ENCODE measurements around the gene ARHGEF26. TPM values are rescaled to one million over a fixed set of nuclear protein-coding genes. Genes with fewer than 3 reads are reported as not detected.
A peak's percentile ranks its signal among the peaks of the same experiment; 100 is the strongest.

The ARHGEF26 gene
- total RNA-seq, 8 experiments from 2014 or later = 1.5 to 56.3 (median 7.8) TPM

GRCh38 chr3:154194877-154195276 is 73.7 kb downstream of the ARHGEF26 start:
- Histone ChIP-seq H3K4me1 (replicated peaks in 1 of 2) (no peaks in the 10 kb centered on the region), H3K4me3 (no peak overlapping the region), H3K27ac (no peak overlapping the region)
- ATAC-seq (replicated peaks in 6 of 8) = peak in 1 of 8 experiments; percentile 98
- in situ Hi-C loops (cut with MboI; ENCODE audit: low pct_unique_long_range_greater_than_20kb in 2 of 9, low sequenced_read_pairs in 9 of 9, unreplicated experiment in 9 of 9) = no loop called here
- 52 to 100% (median 92%) methylated on average over 1 to 3 of the region's 3 CpGs; no CpG with 5 or more reads in 1 of the 10 experiments for WGBS, 10 experiments

- in situ Hi-C loops (cut with MboI; ENCODE audit: low pct_unique_long_range_greater_than_20kb in 2 of 9, low sequenced_read_pairs in 9 of 9, unreplicated experiment in 9 of 9) = no loop called here
- ATAC-seq (replicated peaks in 6 of 8) = peak in 1 of 8 experiments; percentile 20
- Histone ChIP-seq H3K4me1 (replicated peaks in 1 of 2) (no peaks in the 10 kb centered on the region), H3K27ac (no peak overlapping the region), H3K4me3 (no peak overlapping the region)
- WGBS, 10 experiments = 50 to 100% (median 79%) methylated on average over 1 to 6 of the region's 6 CpGs
These were observed 74.6 kb downstream of the ARHGEF26 start for GRCh38 chr3:154195620-154196356.

GRCh38 chr3:154197751-154198150 is 76.6 kb downstream of the ARHGEF26 start:
- Histone ChIP-seq H3K4me3 (no peak overlapping the region), H3K27ac (no peak overlapping the region), H3K4me1 (replicated peaks in 1 of 2) (no peaks in the 10 kb centered on the region)
- in situ Hi-C loops (cut with MboI; ENCODE audit: low pct_unique_long_range_greater_than_20kb in 2 of 9, low sequenced_read_pairs in 9 of 9, unreplicated experiment in 9 of 9) = no loop called here
- peak in 2 of 8 experiments; percentile 50 to 62 for ATAC-seq (replicated peaks in 6 of 8)
- WGBS, 10 experiments = 12 to 96% (median 85%) methylated on average over 2 to 4 of the region's 4 CpGs; no CpG with 5 or more reads in 2 of the 10 experiments

- no peak for ATAC-seq (replicated peaks in 6 of 8)
- in situ Hi-C loops (cut with MboI; ENCODE audit: low pct_unique_long_range_greater_than_20kb in 2 of 9, low sequenced_read_pairs in 9 of 9, unreplicated experiment in 9 of 9) = no loop called here
- Histone ChIP-seq H3K4me3 (no peak overlapping the region), H3K27ac (no peak overlapping the region), H3K4me1 (replicated peaks in 1 of 2) (no peaks in the 10 kb centered on the region)
- WGBS, 10 experiments = 80 to 100% (median 87%) methylated on average over 1 to 7 of the region's 8 CpGs; no CpG with 5 or more reads in 6 of the 10 experiments
These were observed 88.3 kb downstream of the ARHGEF26 start for GRCh38 chr3:154209499-154209898.

GRCh38 chr3:154210986-154211385 is 89.8 kb downstream of the ARHGEF26 start:
- Histone ChIP-seq H3K4me3 (no peak overlapping the region), H3K27ac (no peak overlapping the region), H3K4me1 (replicated peaks in 1 of 2) (no peaks in the 10 kb centered on the region)
- WGBS, 10 experiments = 80 to 100% methylated on average over 1 of the region's 1 CpG; no CpG with 5 or more reads in 8 of the 10 experiments
- no peak for ATAC-seq (replicated peaks in 6 of 8)
- in situ Hi-C loops (cut with MboI; ENCODE audit: low pct_unique_long_range_greater_than_20kb in 2 of 9, low sequenced_read_pairs in 9 of 9, unreplicated experiment in 9 of 9) = no loop called here

- ATAC-seq (replicated peaks in 6 of 8) = no peak
- in situ Hi-C loops (cut with MboI; ENCODE audit: low pct_unique_long_range_greater_than_20kb in 2 of 9, low sequenced_read_pairs in 9 of 9, unreplicated experiment in 9 of 9) = no loop called here
- 0 to 100% (median 100%) methylated on average over 1 to 2 of the region's 2 CpGs; no CpG with 5 or more reads in 3 of the 10 experiments for WGBS, 10 experiments
- Histone ChIP-seq H3K4me1 (replicated peaks in 1 of 2) (peaks cover 8 to 17% of the 10 kb centered on the region in 2 donors), H3K4me3 (no peak overlapping the region), H3K27ac (no peak overlapping the region)
These were observed 93.1 kb downstream of the ARHGEF26 start for GRCh38 chr3:154214306-154214705.

- 20 to 100% (median 53%) methylated on average over 1 to 6 of the region's 6 CpGs; no CpG with 5 or more reads in 1 of the 10 experiments for WGBS, 10 experiments
- peak in 3 of 8 experiments; percentile 23 to 52 (median 35) for ATAC-seq (replicated peaks in 6 of 8)
- H3K27ac ChIP-seq = no peak overlapping the region
These were observed 96.5 kb downstream of the ARHGEF26 start for GRCh38 chr3:154217671-154218070.

GRCh38 chr3:154218728-154219127 is 97.5 kb downstream of the ARHGEF26 start:
- in situ Hi-C loops (cut with MboI; ENCODE audit: low pct_unique_long_range_greater_than_20kb in 2 of 9, low sequenced_read_pairs in 9 of 9, unreplicated experiment in 9 of 9) = no loop called here
- Histone ChIP-seq H3K4me3 (no peak overlapping the region), H3K4me1 (replicated peaks in 1 of 2) (peaks cover 8 to 17% of the 10 kb centered on the region in 2 donors), H3K27ac (no peak overlapping the region)
- no peak for ATAC-seq (replicated peaks in 6 of 8)
- WGBS, 10 experiments = 100% methylated on average over 1 of the region's 1 CpG; no CpG with 5 or more reads in 1 of the 10 experiments

More at GRCh38 chr3:154217671-154218070, 96.5 kb downstream of the ARHGEF26 start:
- H3K4me1 ChIP-seq (replicated peaks in 1 of 2) = peaks cover 8 to 17% of the 10 kb centered on the region in 2 donors
- in situ Hi-C loops (cut with MboI; ENCODE audit: low pct_unique_long_range_greater_than_20kb in 2 of 9, low sequenced_read_pairs in 9 of 9, unreplicated experiment in 9 of 9) = no loop called here
- H3K4me3 ChIP-seq = no peak overlapping the region

GRCh38 chr3:154220462-154220861 is 99.3 kb downstream of the ARHGEF26 start:
- Histone ChIP-seq H3K4me1 (replicated peaks in 1 of 2) (peaks cover 8 to 17% of the 10 kb centered on the region in 2 donors), H3K27ac (no peak overlapping the region), H3K4me3 (no peak overlapping the region)
- no peak for ATAC-seq (replicated peaks in 6 of 8)
- WGBS, 10 experiments = 69 to 100% (median 100%) methylated on average over 1 to 2 of the region's 2 CpGs; no CpG with 5 or more reads in 5 of the 10 experiments
- in situ Hi-C loops (cut with MboI; ENCODE audit: low pct_unique_long_range_greater_than_20kb in 2 of 9, low sequenced_read_pairs in 9 of 9, unreplicated experiment in 9 of 9) = no loop called here

- peak in 3 of 8 experiments; percentile 73 to 94 (median 73) for ATAC-seq (replicated peaks in 6 of 8)
- peaks cover 0 to 5% of the 10 kb centered on the region in 2 donors for H3K4me1 ChIP-seq (replicated peaks in 1 of 2)
- no peak overlapping the region for H3K27ac ChIP-seq
- no peak overlapping the region for H3K4me3 ChIP-seq
- in situ Hi-C loops (cut with MboI; ENCODE audit: low pct_unique_long_range_greater_than_20kb in 2 of 9, low sequenced_read_pairs in 9 of 9, unreplicated experiment in 9 of 9) = no loop called here
These were observed 102.3 kb downstream of the ARHGEF26 start for GRCh38 chr3:154223519-154223918.

- in situ Hi-C loops (cut with MboI; ENCODE audit: low pct_unique_long_range_greater_than_20kb in 2 of 9, low sequenced_read_pairs in 9 of 9, unreplicated experiment in 9 of 9) = no loop called here
- ATAC-seq (replicated peaks in 6 of 8) = no peak
- Histone ChIP-seq H3K4me1 (replicated peaks in 1 of 2) (no peaks in the 10 kb centered on the region), H3K4me3 (no peak overlapping the region), H3K27ac (no peak overlapping the region)
- WGBS, 10 experiments = 59 to 100% (median 82%) methylated on average over 2 to 6 of the region's 6 CpGs; no CpG with 5 or more reads in 2 of the 10 experiments
These were observed 103.2 kb downstream of the ARHGEF26 start for GRCh38 chr3:154224366-154224765.

- in situ Hi-C loops (cut with MboI; ENCODE audit: low pct_unique_long_range_greater_than_20kb in 2 of 9, low sequenced_read_pairs in 9 of 9, unreplicated experiment in 9 of 9) = loop anchor here in 3 of 9 experiments (25.0 kb wide), 3 partner anchors 138 to 1188 kb away; no protein-coding TSS in a partner anchor
- Histone ChIP-seq H3K27ac (no peak overlapping the region), H3K4me3 (no peak overlapping the region), H3K4me1 (replicated peaks in 1 of 2) (no peaks in the 10 kb centered on the region)
- ATAC-seq (replicated peaks in 6 of 8) = no peak
These were observed 103.7 kb downstream of the ARHGEF26 start for GRCh38 chr3:154224866-154225265.

GRCh38 chr3:154225536-154225935 is 104.3 kb downstream of the ARHGEF26 start:
- in situ Hi-C loops (cut with MboI; ENCODE audit: low pct_unique_long_range_greater_than_20kb in 2 of 9, low sequenced_read_pairs in 9 of 9, unreplicated experiment in 9 of 9) = loop anchor here in 3 of 9 experiments (25.0 kb wide), 3 partner anchors 138 to 1188 kb away; no protein-coding TSS in a partner anchor
- 60 to 100% (median 92%) methylated on average over 1 to 2 of the region's 2 CpGs; no CpG with 5 or more reads in 1 of the 10 experiments for WGBS, 10 experiments
- H3K27ac ChIP-seq = no peak overlapping the region
- H3K4me1 ChIP-seq (replicated peaks in 1 of 2) = no peaks in the 10 kb centered on the region
- no peak for ATAC-seq (replicated peaks in 6 of 8)
- no peak overlapping the region for H3K4me3 ChIP-seq

Measured in motor neuron (in vitro differentiated cells).